H1 (cell line): ENCODE results near the gene FANCM. TPM values are rescaled to one million over a fixed set of nuclear protein-coding genes. Genes with fewer than 3 reads are reported as not detected.

Source experiments
- CTCF ChIA-PET: fragments of 300-600 bp; sonication (Branson Sonifier 250); formaldehyde crosslinking; loops from one replicate; lab custom pipeline; 2021; ENCODE audit not compliant: partially characterized antibody; lab: Charles Lee
- POLR2A ChIA-PET: fragments of 300-600 bp; sonication (Branson Sonifier 250); formaldehyde crosslinking; loops from one replicate; lab custom pipeline; 2021; ENCODE audit warnings: inconsistent platforms; ENCODE audit not compliant: partially characterized antibody; lab: Charles Lee
- DNase-seq, 2 experiments: peaks; one replicate each; pipeline versions ENCODE4 v3.0.0 to v3.0.0-alpha.2; 2010 to 2022; ENCODE audit warnings: low spot score in 2 of 2, low read depth in 1 of 2, mixed read lengths in 1 of 2
- FAIRE-seq: peaks from 2 replicates; lab custom pipeline; 2011; peaks lifted over from hg19 to GRCh38; lab: Jason Lieb, UNC
- H2AFZ ChIP-seq: 2 replicates; pipeline ENCODE4 v1.8.1; 2012; ENCODE audit warnings: low read length, inconsistent platforms
- H2AK5ac ChIP-seq: 2 replicates; pipeline ENCODE4 v1.6.1; 2013; ENCODE audit warnings: low read depth, low read length
- H2BK120ac ChIP-seq: replicated peaks from 2 replicates; pipeline ENCODE3; 2013; ENCODE audit warnings: low read depth, low read length, inconsistent platforms
- H2BK12ac ChIP-seq: 2 replicates; pipeline ENCODE4 v1.6.1; 2013; ENCODE audit warnings: low read depth, low read length
- H2BK15ac ChIP-seq: 2 replicates; pipeline ENCODE4 v1.6.1; 2013; ENCODE audit warnings: low read length
- H2BK20ac ChIP-seq: 2 replicates; pipeline ENCODE4 v1.6.1; 2013; ENCODE audit warnings: low read length
- H2BK5ac ChIP-seq: 2 replicates; pipeline ENCODE4 v1.6.1; 2013; ENCODE audit warnings: low read depth, low read length
- H3K14ac ChIP-seq: 2 replicates; pipeline ENCODE4 v1.6.1; 2013; ENCODE audit warnings: inconsistent platforms; ENCODE audit not compliant: insufficient read length
- H3K18ac ChIP-seq: 2 replicates; pipeline ENCODE4 v1.6.1; 2013; ENCODE audit warnings: low read length; ENCODE audit errors: extremely low read depth
- H3K23ac ChIP-seq: 2 replicates; pipeline ENCODE4 v1.6.1; 2013; ENCODE audit warnings: inconsistent platforms; ENCODE audit not compliant: insufficient read length
- H3K23me2 ChIP-seq: 2 replicates; pipeline ENCODE4 v1.6.1; 2013; ENCODE audit warnings: low read depth, low read length
- H3K27ac ChIP-seq: 2 replicates; pipeline ENCODE4 v1.6.1; 2011; ENCODE audit warnings: low read depth, low read length, inconsistent platforms
- H3K27me3 ChIP-seq, 4 experiments: replicated peaks in 1 of 4; 1 replicate in 1 of 4; 2 replicates in 3 of 4; pipeline versions ENCODE4 v1.6.1 to v1.8.1; 2011 to 2013; ENCODE audit warnings: low read length in 3 of 4, mild to moderate bottlenecking in 3 of 4, inconsistent platforms in 2 of 4, mixed read lengths in 2 of 4, moderate library complexity in 1 of 4; ENCODE audit not compliant: control insufficient read depth in 3 of 4, insufficient read depth in 3 of 4; ENCODE audit errors: extremely low read depth in 1 of 4
- H3K36me3 ChIP-seq, 4 experiments: 2 replicates each; pipeline versions ENCODE4 v1.6.1 to v1.8.1; 2011 to 2013; ENCODE audit warnings: mild to moderate bottlenecking in 4 of 4, low read length in 3 of 4, moderate library complexity in 2 of 4, control low read depth in 1 of 4, inconsistent platforms in 1 of 4; ENCODE audit not compliant: insufficient read depth in 4 of 4, control insufficient read depth in 2 of 4
- H3K4ac ChIP-seq: replicated peaks from 2 replicates; pipeline ENCODE3; 2013; ENCODE audit warnings: low read length, low read depth, mixed read lengths, inconsistent platforms; ENCODE audit not compliant: insufficient read length
- H3K4me1 ChIP-seq, 4 experiments: replicated peaks in 1 of 4; 1 replicate in 1 of 4; 2 replicates in 3 of 4; pipeline versions ENCODE4 v1.6.1 to v1.8.1; 2011 to 2013; ENCODE audit warnings: low read length in 3 of 4, inconsistent platforms in 2 of 4, mixed read lengths in 1 of 4; ENCODE audit not compliant: insufficient read depth in 4 of 4, control insufficient read depth in 3 of 4
- H3K4me2 ChIP-seq, 2 experiments: 2 replicates each; pipeline versions ENCODE4 v1.6.1 to v1.8.1; 2011 to 2013; ENCODE audit warnings: low read depth in 2 of 2, low read length in 2 of 2, control low read depth in 1 of 2, inconsistent platforms in 1 of 2, mild to moderate bottlenecking in 1 of 2; ENCODE audit not compliant: insufficient read depth in 1 of 2
- H3K4me3 ChIP-seq, 4 experiments: fragments of 200-600, 300-600 bp in 1 of 4; sonication (generic), shearing (Covaris generic), sonication (Bioruptor Twin) in 1 of 4; 2 replicates each; pipeline versions ENCODE4 v1.5.1 to v1.8.1; 2011 to 2016; ENCODE audit warnings: low read length in 4 of 4, low read depth in 3 of 4, control low read depth in 2 of 4, inconsistent platforms in 2 of 4, mild to moderate bottlenecking in 2 of 4, mixed read lengths in 1 of 4, moderate library complexity in 1 of 4; ENCODE audit not compliant: insufficient read depth in 2 of 4; ENCODE audit errors: extremely low read depth in 1 of 4
- H3K56ac ChIP-seq: replicated peaks from 2 replicates; pipeline ENCODE3; 2013; ENCODE audit warnings: low read depth, mild to moderate bottlenecking, mixed read lengths, low read length, inconsistent platforms; ENCODE audit not compliant: insufficient read length
- H3K79me1 ChIP-seq: 2 replicates; pipeline ENCODE4 v1.6.1; 2013; ENCODE audit warnings: low read depth, low read length, control low read depth
- H3K79me2 ChIP-seq, 2 experiments: 2 replicates each; pipeline versions ENCODE4 v1.6.1 to v1.8.1; 2012 to 2013; ENCODE audit warnings: low read length in 2 of 2, mild to moderate bottlenecking in 2 of 2, inconsistent platforms in 1 of 2; ENCODE audit not compliant: insufficient read depth in 2 of 2, control insufficient read depth in 1 of 2
- H3K9ac ChIP-seq, 4 experiments: replicated peaks in 1 of 4; 1 replicate in 1 of 4; 2 replicates in 3 of 4; pipeline versions ENCODE4 v1.6.1 to v1.8.1; 2011 to 2013; ENCODE audit warnings: low read depth in 3 of 4, low read length in 3 of 4, control low read depth in 2 of 4, mild to moderate bottlenecking in 2 of 4, moderate library complexity in 2 of 4, inconsistent platforms in 1 of 4; ENCODE audit errors: extremely low read depth in 1 of 4
- H3K9me3 ChIP-seq, 2 experiments: 2 replicates each; pipeline versions ENCODE4 v1.6.1 to v1.8.1; 2012 to 2013; ENCODE audit warnings: mild to moderate bottlenecking in 2 of 2, moderate library complexity in 2 of 2, control low read depth in 1 of 2, inconsistent platforms in 1 of 2, low read depth in 1 of 2, low read length in 1 of 2, mixed read lengths in 1 of 2; ENCODE audit not compliant: insufficient read depth in 2 of 2
- H4K20me1 ChIP-seq, 2 experiments: replicated peaks in 1 of 2; 2 replicates each; pipeline versions ENCODE3 to v1.8.1; 2011 to 2013; ENCODE audit warnings: inconsistent platforms in 2 of 2, low read length in 2 of 2, mild to moderate bottlenecking in 1 of 2; ENCODE audit not compliant: insufficient read depth in 2 of 2, control insufficient read depth in 1 of 2
- H4K5ac ChIP-seq: 2 replicates; pipeline ENCODE4 v1.6.1; 2013; ENCODE audit warnings: low read length, low read depth, mixed read lengths, inconsistent platforms; ENCODE audit not compliant: insufficient read length
- H4K8ac ChIP-seq: 2 replicates; pipeline ENCODE4 v1.8.0; 2013; ENCODE audit warnings: mild to moderate bottlenecking, moderate library complexity, low read length, inconsistent platforms; ENCODE audit not compliant: insufficient read depth; ENCODE audit errors: extremely low read depth
- H4K91ac ChIP-seq: replicated peaks from 2 replicates; pipeline ENCODE3; 2013; ENCODE audit warnings: low read length, mixed read lengths, inconsistent platforms; ENCODE audit not compliant: insufficient read length
- BCL11A ChIP-seq, 2 experiments: IDR thresholded peaks; one replicate each; pipeline ENCODE4 v1.6.1; 2011; ENCODE audit warnings: low read depth in 2 of 2, low read length in 2 of 2, mild to moderate bottlenecking in 2 of 2
- CHD1 ChIP-seq: IDR thresholded peaks from 2 replicates; pipeline ENCODE4 v1.6.1; 2012; ENCODE audit warnings: low read depth, low read length, improper control_type of control experiment
- EP300 ChIP-seq, 2 experiments: IDR thresholded peaks; 1 replicate in 1 of 2; 2 replicates in 1 of 2; pipeline ENCODE4 v1.6.1; 2011 to 2012; ENCODE audit warnings: low read depth in 2 of 2, low read length in 2 of 2, mild to moderate bottlenecking in 2 of 2, borderline replicate concordance in 1 of 2, inconsistent platforms in 1 of 2, moderate library complexity in 1 of 2
- GABPA ChIP-seq: IDR thresholded peaks from 2 replicates; pipeline ENCODE4 v1.6.1; 2011; ENCODE audit warnings: mild to moderate bottlenecking, low read length, moderate library complexity, borderline replicate concordance; ENCODE audit not compliant: insufficient read depth
- JUN ChIP-seq: IDR thresholded peaks from 2 replicates; pipeline ENCODE4 v1.6.1; 2011; ENCODE audit warnings: low read depth, mild to moderate bottlenecking, improper control_type of control experiment, low read length
- NANOG ChIP-seq: IDR thresholded peaks from 2 replicates; pipeline ENCODE4 v1.6.1; 2011; ENCODE audit warnings: low read length, low read depth, mild to moderate bottlenecking, inconsistent platforms; ENCODE audit not compliant: insufficient read depth, poor library complexity, severe bottlenecking
- POLR2AphosphoS5 ChIP-seq: IDR thresholded peaks from 2 replicates; pipeline ENCODE4 v1.6.1; 2011; ENCODE audit warnings: low read depth, low read length
- RXRA ChIP-seq: IDR thresholded peaks from 2 replicates; pipeline ENCODE4 v1.6.1; 2011; ENCODE audit warnings: low read depth, mild to moderate bottlenecking, low read length, moderate library complexity; ENCODE audit not compliant: insufficient read depth
- SRF ChIP-seq: IDR thresholded peaks from 2 replicates; pipeline ENCODE4 v1.6.1; 2011; ENCODE audit warnings: mild to moderate bottlenecking, low read depth, low read length, moderate library complexity
- SUZ12 ChIP-seq: fragments of 200-600 bp; sonication (generic); IDR thresholded peaks from 2 replicates; pipeline ENCODE4 v1.6.1; 2012; ENCODE audit warnings: mild to moderate bottlenecking, inconsistent platforms, low read length, moderate library complexity, mixed read lengths
- TEAD4 ChIP-seq: IDR thresholded peaks from 2 replicates; pipeline ENCODE4 v1.6.1; 2012; ENCODE audit warnings: low read depth, low read length, inconsistent platforms, mixed read lengths
- ZNF274 ChIP-seq: IDR thresholded peaks from 2 replicates; pipeline ENCODE4 v1.7.0; 2012; ENCODE audit warnings: low read length, borderline replicate concordance; ENCODE audit errors: extremely low read depth
- WGBS, 2 experiments: shearing (Covaris generic) in 1 of 2; methylation state at CpG; one replicate each; pipeline versions ENCODE4 v1.1.6 to v1.1.7; 2013 to 2015; ENCODE audit warnings: low lambda C conversion rate in 2 of 2, mixed read lengths in 2 of 2, inconsistent platforms in 1 of 2, low coverage in 1 of 2, missing lambda C conversion rate in 1 of 2; ENCODE audit not compliant: insufficient replicate concordance in 2 of 2, insufficient coverage in 1 of 2, insufficient read length in 1 of 2; ENCODE audit errors: extremely low coverage in 1 of 2, missing lambda C conversion rate in 1 of 2; 5-methylcytosine and 5-hydroxymethylcytosine counted together
- polyA plus RNA-seq, 7 experiments: library from polyadenylated mRNA; depleted of rRNA in 3 of 7; stranded (reverse) in 5 of 7; unstranded in 2 of 7; fragments of >200 nt in 5 of 7; fragments of 200-250 nt in 2 of 7; gene quantifications; 1 replicate in 5 of 7; 2 replicates in 1 of 7; 4 replicates in 1 of 7; pipeline versions ENCODE4 v1.2.1 to v1.2.3, GENCODE V29; 2011 to 2013; ENCODE audit warnings: missing spikeins in 2 of 7, mixed read lengths in 2 of 7
- total RNA-seq: library from RNA; stranded (reverse); fragmentation: NEBNext Ultra II Directional; extraction: Animal tissue kit (Norgen Biotek cat#: 25700); gene quantifications from 2 replicates; pipeline ENCODE4 v1.2.1, GENCODE V29; 2021
- TF ChIP-seq, protein P1 (sequence below): IDR thresholded peaks from 2 replicates; pipeline ENCODE4 v1.6.1; 2012; ENCODE audit warnings: inconsistent platforms

The FANCM gene
- total and polyA plus RNA-seq, 2 of the 8 experiments (the other 6 are each of a cell fraction or from before 2014, with no cell fraction given), result 3.2 to 10.5 TPM

- H4K91ac ChIP-seq, result no peak overlapping the region
- H2BK5ac ChIP-seq, result no peak overlapping the region
- H3K23me2 ChIP-seq, result no peaks in the 10 kb centered on the region; the same call in 1 of the 2 replicates
- no peak overlapping the region for H2BK15ac ChIP-seq
- no peak overlapping the region for H2AK5ac ChIP-seq
- no peaks in the 10 kb centered on the region for H3K27me3 ChIP-seq
- H3K56ac ChIP-seq, result no peak overlapping the region
- no peak overlapping the region for H3K4me3 ChIP-seq
- no peak overlapping the region for H4K8ac ChIP-seq
- H2BK20ac ChIP-seq, result no peak overlapping the region
- no peak overlapping the region for H3K27ac ChIP-seq
- H3K4me2 ChIP-seq, result no peak overlapping the region
- peaks cover 0 to 4% (median 1%) of the 10 kb centered on the region in 4 experiments; a peak in 3 of 8 replicates for H3K36me3 ChIP-seq
- POLR2A ChIA-PET, result no interaction called here
- H4K20me1 ChIP-seq, result no peaks in the 10 kb centered on the region
- no peak overlapping the region for H3K23ac ChIP-seq
- CTCF ChIA-PET, result no interaction called here
- H3K9me3 ChIP-seq, result no peaks in the 10 kb centered on the region
- H3K18ac ChIP-seq, result no peak overlapping the region
- no peak overlapping the region for H2AFZ ChIP-seq
- H3K4me1 ChIP-seq, result peaks cover 0 to 4% (median 2%) of the 10 kb centered on the region in 4 experiments; a peak in 2 of 7 replicates
- H3K4ac ChIP-seq, result no peak overlapping the region
- peaks cover 2% of the 10 kb centered on the region; the same call in 1 of the 2 replicates for H3K79me1 ChIP-seq
- FAIRE-seq (no peak), DNase-seq (no peak)
- H4K5ac ChIP-seq, result no peak overlapping the region
- whole genome bisulfite sequencing, 2 experiments, result 93% methylated on average over 3 of the region's 3 CpGs; no CpG with 5 or more reads in 1 of the 2 experiments
- H2BK12ac ChIP-seq, result no peak overlapping the region
- no peak overlapping the region for H3K14ac ChIP-seq
- peaks cover 0 to 8% of the 10 kb centered on the region in 2 experiments; a peak in 1 of 4 replicates for H3K79me2 ChIP-seq
- no peak overlapping the region for H3K9ac ChIP-seq
- H2BK120ac ChIP-seq, result no peak overlapping the region
- no peak for TF ChIP-seq ZNF274
- TF ChIP-seq RXRA, result no peak
- TF ChIP-seq GABPA, result no peak
- no peak for TF ChIP-seq CHD1
- no peak for TF ChIP-seq EP300 (IDR thresholded peaks at IDR 0.05; ENCODE audit: borderline replicate concordance in 1 of 2, low read depth in 2 of 2, low read length in 2 of 2)
- TF ChIP-seq, protein P1, sequence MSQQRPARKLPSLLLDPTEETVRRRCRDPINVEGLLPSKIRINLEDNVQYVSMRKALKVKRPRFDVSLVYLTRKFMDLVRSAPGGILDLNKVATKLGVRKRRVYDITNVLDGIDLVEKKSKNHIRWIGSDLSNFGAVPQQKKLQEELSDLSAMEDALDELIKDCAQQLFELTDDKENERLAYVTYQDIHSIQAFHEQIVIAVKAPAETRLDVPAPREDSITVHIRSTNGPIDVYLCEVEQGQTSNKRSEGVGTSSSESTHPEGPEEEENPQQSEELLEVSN, result no peak
- no peak for TF ChIP-seq SUZ12
- TF ChIP-seq TEAD4, result no peak
- no peak for TF ChIP-seq SRF
- TF ChIP-seq POLR2AphosphoS5, result no peak
- no peak for TF ChIP-seq NANOG
- TF ChIP-seq JUN, result no peak
- TF ChIP-seq BCL11A (IDR thresholded peaks at IDR 0.05; ENCODE audit: low read depth in 2 of 2, low read length in 2 of 2), result no peak
Observed at GRCh38 chr14:45149602-45150001, 13.9 kb downstream of the FANCM start.
